ENCODE data around the gene TGFBR3.
"Not testable (repeated sequence)": the region's sequence is repeated elsewhere in the genome, so short reads cannot be mapped to it uniquely, and the experiment has no call there.

TGFBR3 gene

GRCh38 chr1:91881280-91881679, 4.7 kb downstream of the TGFBR3 start:
- no peak for DNase-seq

- DNase-seq = no peak
Measured at GRCh38 chr1:91879733-91880132, 6.2 kb downstream of the TGFBR3 start.

GRCh38 chr1:91877574-91878208, 8.3 kb downstream of the TGFBR3 start:
- no peak for DNase-seq

GRCh38 chr1:91876781-91877573, 9.0 kb downstream of the TGFBR3 start:
- DNase-seq = peak; percentile 3

DNA sequence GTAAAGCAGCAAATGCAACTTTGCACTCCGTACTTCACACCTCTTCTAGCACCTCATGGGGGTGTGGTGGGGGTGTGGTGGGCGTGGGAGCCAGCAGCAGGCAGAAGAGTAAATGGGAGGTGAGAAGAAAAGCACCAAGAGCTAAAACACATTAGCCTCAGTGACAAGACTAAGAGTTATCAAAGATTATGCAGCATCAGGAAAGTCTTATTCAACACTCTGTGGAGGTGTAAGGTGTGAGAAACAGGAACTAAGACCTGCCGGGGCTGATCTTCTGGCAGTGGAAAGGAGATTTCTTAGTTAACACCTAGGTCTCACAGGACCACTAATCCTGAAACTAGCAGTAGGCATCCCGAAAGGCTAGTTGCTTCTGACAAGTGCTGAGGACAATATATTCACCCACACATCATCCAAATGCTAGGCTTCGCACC, 9.9 kb downstream of the TGFBR3 start:
- peak; percentile 30 for DNase-seq

DNA sequence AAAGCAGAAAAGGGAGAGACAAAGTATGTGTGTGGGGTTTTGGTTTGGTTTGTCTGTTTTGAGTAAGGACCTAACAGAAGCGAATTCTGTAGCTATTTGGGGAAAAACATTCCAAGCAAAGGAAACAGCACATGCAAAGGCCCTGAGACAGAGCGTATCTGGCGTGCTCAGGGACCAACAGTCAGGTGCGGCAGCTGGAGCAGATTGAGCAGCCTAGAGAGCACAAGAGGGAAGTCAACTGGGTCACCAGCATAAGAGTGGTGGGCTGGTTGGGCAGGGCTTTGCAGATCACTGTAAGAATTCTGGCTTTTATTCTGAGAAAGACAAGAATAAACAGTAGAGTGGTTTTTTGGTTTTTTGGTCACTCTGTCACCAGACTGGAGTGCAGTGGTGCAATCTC, 11.8 kb downstream of the TGFBR3 start:
- DNase-seq = peak; percentile 24

- no peak for DNase-seq
Measured at GRCh38 chr1:91872559-91873081, 13.3 kb downstream of the TGFBR3 start.

DNA sequence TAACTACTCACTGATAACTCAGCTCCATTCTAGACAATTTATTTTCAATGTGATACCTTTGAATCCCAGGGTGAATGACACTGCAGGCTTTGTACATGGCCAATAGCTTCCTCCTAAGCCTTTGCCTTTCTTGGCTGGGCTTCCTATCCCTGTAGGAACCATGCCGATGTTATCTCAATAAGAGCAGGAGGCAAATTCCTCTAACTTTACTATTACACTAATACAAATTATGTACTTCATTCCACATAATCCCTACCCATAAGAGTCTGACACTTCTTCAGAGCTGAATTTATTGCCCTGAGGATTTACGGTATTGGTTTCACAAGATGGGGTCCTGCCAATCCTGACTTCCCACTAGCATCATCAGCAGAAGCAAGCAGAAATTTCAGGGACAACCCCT, 14.0 kb downstream of the TGFBR3 start:
- DNase-seq = no peak

DNA sequence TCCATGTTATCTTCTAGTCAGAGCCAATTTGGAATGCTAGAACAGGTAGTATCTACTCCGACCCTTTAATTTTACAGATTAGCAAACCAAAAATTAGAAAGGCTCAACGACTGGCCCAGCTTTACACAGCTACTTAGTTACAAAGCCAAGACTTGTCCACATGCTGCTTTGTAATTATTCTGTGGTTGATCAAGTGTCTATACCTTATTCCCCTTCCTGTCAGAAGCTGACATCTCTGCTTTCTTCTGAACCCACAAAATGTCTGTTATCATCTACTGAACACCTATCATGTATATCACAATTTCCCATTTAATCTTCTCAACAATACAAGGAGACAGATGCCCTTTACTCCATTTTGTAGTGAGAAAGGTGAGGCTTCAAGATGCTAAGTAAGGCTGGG, 15.6 kb downstream of the TGFBR3 start:
- DNase-seq = no peak

DNA sequence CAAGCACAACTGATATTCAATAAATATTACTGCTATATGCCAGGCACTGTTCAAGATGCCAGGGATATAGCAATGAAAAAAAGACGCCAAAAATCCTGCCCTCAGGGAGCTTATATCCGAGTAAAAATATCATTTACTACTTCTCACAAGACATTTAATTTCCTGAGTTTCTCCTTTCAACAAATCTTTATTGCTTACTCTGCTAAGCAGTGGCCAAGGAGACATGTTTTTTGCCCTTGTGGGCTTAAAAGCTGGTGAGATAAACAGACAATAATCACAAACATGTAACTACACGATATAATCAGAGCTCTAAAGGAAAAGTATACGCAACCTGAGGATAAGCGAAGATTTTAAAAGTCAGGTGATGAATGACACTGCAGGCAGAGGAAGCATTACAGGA, 19.5 kb downstream of the TGFBR3 start:
- DNase-seq = no peak

- DNase-seq = no peak
Measured at GRCh38 chr1:91864017-91864700, 21.8 kb downstream of the TGFBR3 start.

DNA sequence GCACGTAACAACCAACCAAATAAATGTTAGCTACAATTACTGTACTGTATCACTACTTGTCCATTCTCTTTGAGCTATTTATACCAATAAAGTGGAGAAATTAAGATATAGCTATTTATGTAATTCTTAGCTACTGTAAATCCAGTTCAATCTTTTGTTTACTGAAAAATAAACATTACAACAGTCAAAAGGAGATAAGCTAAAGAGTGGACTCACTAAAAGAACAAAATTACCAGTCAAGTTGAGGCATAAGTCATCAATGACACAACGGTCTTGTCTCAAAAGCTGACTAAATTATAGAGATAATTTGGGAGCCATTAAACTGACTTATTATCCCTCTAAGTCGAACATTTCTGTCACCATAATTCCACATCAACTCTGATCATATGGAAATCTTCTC, 22.5 kb downstream of the TGFBR3 start:
- DNase-seq = no peak

DNA sequence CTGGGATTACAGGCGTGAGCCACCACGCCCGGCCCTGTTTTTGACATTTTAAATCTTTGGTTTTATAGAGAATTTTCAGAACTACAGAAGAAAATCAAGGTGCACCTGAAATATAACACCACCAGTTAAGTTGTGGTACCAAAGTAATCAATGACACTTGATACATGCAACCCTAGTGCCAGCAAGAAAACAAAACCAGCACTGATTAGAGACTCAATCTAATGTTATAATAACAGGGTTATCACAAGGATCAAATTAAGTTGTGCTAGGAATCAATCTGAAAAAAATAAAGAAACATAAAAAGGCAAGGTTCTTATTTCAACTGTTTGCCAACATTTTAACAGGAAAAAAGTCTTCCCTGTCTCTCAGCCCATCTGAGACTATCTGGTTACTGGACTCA, 23.8 kb downstream of the TGFBR3 start:
- DNase-seq = no peak

DNA sequence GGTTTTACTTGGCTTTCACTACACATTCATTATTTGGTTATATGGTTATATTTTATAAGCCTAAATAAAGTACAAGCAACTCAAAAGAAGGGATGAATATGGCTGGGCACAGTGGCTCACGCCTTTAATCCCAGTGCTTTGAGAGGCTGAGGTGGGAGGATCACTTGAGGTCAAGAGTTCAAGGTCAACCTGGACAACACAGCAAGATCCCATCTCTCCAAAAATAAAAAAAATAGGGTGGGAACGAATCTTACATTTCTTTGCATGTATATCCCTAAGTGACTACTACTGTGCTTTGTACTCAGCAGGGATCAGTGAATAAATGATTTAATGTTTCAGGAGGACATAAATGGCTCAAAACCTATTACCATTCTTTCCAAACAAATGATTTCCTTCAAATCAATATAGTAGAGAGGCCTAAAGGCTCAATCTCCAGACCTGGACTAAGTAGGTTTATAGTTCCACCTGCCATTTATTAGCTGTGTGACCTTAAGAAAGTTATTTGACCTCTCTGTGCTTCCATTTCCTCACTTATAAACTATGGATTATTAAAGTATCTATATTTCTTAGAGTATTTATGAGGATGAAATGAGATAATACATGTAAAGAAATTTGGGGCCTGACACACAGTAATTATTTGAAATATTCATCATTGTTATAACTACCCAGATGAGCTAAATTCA, 28.3 kb downstream of the TGFBR3 start:
- DNase-seq = no peak

GRCh38 chr1:91856996-91857395, 29.0 kb downstream of the TGFBR3 start:
- no peak for DNase-seq

GRCh38 chr1:91854852-91855534, 31.0 kb downstream of the TGFBR3 start:
- no peak for DNase-seq

- DNase-seq = no peak
Measured at GRCh38 chr1:91853397-91853796, 32.6 kb downstream of the TGFBR3 start.

DNA sequence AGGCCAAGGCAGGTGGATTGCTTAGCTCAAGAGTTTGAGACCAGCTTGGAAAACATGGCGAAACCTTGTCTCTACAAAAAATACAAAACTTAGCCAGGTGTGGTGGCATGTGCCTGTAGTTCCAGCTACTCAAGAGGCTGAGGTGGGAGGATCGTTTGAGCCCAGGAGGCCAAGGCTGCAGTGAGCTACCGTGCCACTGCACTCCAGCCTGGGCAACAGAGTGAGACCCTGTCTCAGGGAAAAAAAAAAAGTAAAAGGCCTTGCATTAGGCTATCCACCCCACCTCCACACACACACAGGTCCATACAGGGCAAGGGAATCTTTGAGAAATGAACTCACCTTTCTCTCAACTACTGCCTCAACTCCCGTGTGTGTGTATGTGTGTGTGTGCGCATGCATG, 33.9 kb downstream of the TGFBR3 start:
- not testable (repeated sequence) for DNase-seq

GRCh38 chr1:91851130-91852010, 34.6 kb downstream of the TGFBR3 start:
- no peak for DNase-seq

DNA sequence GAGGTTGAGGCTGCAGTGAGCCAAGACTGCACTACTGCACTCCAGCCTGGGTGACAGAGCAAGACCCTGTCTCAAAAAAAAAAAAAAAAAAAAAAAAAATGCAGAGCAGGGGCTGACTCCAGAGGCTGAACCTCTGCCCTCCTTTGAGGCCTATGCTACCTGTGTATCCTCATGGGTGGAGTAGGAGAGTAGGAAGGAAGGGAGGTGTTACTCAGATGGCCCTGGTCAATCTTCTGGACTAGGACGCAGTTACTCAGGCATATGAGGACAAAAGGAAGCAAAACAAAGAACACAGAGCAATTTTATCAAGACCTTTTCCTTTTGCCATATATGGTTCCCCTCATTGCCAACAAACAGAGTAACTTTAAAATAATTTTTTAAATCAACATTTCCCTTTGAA, 35.2 kb downstream of the TGFBR3 start:
- no peak for DNase-seq

DNA sequence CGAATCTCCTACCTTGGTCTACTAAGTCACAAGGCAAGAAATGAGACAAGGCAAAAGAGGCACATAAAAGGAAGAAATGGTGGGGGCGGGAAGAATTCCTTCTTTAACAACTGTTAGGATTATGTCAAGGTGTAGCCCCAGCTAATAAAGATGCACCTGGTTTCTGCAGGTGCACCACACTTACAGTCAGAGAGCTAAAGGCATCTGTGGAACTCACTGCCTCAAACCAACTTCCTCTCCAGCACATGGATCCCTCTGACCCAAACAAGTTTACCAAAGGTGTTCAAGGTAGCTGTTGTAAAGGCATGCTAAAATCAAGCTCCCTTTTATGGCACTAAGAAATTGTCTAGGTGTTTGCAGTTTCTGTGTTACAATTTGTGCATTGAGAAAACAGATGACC, 38.1 kb downstream of the TGFBR3 start:
- no peak for DNase-seq

DNA sequence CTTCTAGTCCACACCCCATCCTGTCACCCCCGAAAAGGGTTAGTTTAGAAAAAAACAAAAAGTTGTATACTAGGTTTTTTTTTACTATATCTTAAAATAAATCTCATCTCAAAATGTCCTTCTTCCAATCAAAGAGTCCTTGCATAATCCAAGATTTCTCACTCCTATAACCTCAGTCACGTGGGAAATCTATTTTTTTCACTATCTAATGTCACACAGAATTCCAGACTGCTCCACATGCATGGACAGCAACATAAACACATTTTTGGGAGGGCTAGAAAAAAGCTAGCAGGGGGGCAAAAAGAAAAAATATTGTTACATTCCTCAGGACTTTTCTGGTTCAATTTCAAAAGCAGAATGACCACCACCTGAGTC, 39.3 kb downstream of the TGFBR3 start:
- DNase-seq = no peak

Data from islet precursor cell (in vitro differentiated cells).